Measurements from ENCODE around the gene USP28.
"Not testable (repeated sequence)": the region's sequence is repeated elsewhere in the genome, so short reads cannot be mapped to it uniquely, and the experiment has no call there.

USP28 gene, protein sequence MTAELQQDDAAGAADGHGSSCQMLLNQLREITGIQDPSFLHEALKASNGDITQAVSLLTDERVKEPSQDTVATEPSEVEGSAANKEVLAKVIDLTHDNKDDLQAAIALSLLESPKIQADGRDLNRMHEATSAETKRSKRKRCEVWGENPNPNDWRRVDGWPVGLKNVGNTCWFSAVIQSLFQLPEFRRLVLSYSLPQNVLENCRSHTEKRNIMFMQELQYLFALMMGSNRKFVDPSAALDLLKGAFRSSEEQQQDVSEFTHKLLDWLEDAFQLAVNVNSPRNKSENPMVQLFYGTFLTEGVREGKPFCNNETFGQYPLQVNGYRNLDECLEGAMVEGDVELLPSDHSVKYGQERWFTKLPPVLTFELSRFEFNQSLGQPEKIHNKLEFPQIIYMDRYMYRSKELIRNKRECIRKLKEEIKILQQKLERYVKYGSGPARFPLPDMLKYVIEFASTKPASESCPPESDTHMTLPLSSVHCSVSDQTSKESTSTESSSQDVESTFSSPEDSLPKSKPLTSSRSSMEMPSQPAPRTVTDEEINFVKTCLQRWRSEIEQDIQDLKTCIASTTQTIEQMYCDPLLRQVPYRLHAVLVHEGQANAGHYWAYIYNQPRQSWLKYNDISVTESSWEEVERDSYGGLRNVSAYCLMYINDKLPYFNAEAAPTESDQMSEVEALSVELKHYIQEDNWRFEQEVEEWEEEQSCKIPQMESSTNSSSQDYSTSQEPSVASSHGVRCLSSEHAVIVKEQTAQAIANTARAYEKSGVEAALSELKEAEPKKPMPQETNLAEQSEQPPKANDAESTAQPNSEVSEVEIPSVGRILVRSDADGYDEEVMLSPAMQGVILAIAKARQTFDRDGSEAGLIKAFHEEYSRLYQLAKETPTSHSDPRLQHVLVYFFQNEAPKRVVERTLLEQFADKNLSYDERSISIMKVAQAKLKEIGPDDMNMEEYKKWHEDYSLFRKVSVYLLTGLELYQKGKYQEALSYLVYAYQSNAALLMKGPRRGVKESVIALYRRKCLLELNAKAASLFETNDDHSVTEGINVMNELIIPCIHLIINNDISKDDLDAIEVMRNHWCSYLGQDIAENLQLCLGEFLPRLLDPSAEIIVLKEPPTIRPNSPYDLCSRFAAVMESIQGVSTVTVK

DNA sequence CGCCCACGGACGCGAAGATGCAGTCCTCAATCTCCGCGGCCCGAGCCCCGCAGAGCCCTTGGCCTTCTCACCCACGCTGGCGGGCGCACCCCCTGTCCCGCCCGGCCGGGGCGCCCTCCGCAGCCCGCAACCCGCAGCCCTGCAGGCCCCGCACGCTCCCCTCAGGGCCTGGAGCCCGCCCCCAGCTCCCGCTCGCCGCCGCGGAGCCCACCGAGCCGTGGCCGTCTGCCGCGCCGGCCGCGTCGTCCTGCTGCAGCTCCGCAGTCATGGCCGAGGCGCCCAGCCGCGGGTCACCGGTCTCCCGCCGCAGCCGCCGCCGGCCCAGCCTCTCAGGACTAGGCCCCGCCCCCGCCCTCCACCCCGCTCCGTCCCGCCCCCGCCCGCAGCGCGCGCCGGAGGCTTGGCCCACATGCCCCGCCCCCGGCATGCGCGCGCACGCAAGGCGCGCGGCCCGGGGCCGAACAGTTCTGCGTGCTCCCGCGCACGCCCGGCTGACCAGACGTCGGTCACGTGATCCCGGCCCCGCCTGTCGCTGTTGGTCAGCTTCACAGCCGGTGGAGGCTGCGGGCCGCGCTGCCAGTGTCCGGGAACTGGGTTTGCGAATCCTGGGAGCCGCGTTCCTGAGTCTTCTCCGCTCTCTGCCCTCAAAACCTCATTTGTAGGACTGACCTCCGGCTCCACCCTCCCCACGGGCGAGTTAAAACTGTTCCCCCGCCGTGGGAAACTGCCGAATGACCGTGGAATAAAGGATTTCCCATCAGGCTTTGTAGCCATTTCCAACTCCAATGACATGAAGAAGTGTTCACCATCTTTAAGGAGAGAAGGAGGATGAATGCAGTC lies at the start of gene USP28:
USP28 (minus strand) TSS at position 339 of the 840 bp plus-strand sequence; CDS start at position 268, 71 bp downstream.
- DNase-seq (ENCODE audit: low spot score), result peak; percentile 78

DNA sequence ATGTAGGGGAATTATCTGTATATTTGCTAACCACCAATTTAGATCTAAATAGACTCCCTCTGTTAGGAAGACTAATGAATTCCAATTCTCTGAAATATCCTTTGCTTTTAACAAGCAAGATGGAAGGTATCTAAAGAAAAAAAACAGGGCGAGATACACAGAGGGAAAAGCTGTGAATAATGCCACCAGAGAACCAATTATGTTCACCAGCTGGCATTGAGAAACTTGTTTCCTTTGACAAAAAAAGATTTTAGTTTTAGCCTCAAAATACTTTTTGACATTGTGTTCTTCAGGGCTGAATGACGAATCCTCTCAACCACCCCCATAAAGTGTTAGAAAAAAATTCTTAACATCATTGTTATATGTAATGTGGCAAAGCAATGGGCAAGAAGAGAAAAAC lies 48.2 kb upstream of the USP28 start:
- no peak for DNase-seq (ENCODE audit: low spot score)

DNA sequence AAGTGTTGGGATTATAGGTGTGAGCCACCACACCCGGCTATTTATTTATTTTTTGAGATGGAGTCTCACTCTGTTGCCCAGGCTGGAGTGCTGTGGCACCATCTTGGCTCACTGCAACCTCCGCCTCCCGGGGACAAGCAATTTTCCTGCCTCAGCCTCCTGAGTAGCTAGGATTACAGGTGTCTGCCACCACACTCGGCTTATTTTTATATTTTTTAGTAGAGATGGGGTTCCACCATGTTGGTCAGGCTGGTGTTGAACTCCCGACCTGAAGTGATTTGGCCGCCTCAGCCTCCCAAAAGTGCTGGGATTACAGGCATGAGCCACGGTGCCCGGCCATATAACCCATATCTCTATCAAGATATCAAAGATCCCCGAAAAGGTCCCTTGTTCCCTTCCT lies 36.1 kb upstream of the USP28 start:
- not testable (repeated sequence) for DNase-seq (ENCODE audit: low spot score)

DNA sequence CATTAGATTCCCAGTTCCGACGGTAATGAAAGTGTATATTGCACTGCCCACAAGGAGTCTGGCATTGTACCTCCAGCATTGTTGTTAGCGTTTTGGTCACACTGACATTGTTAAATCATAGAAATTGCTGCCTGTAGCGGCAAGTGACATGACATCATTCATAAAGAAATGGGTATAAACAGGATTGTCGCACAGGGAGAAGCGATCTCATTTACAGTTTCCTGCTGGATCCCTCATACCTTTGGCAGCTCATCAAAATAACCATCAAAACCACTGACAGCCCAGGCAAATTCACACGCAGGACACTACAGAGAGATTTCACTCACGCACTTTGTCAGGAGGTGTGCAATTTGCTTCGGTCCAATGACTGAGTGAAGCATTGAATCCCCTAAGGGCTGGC lies 32.7 kb upstream of the USP28 start:
- DNase-seq (ENCODE audit: low spot score), result no peak

DNA sequence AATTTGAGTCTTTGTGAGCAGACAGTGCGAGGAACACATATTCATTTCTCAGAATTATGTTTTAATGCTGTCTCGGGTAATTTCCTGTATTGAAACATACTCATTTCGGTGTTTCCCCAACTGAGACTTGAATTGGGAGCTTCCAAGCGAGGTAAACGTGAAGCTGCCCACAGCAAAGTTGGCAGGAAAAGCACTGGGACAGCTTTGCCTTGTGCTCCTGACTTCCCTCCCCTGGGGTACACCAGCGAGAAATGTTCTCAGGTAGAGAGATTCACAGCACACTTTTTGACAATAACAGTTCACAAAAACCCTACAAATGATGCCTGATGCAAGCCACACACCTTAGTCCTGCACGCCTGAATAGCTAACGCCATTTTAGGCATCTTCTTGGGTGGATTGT lies 32.3 kb upstream of the USP28 start:
- DNase-seq (ENCODE audit: low spot score), result no peak

DNA sequence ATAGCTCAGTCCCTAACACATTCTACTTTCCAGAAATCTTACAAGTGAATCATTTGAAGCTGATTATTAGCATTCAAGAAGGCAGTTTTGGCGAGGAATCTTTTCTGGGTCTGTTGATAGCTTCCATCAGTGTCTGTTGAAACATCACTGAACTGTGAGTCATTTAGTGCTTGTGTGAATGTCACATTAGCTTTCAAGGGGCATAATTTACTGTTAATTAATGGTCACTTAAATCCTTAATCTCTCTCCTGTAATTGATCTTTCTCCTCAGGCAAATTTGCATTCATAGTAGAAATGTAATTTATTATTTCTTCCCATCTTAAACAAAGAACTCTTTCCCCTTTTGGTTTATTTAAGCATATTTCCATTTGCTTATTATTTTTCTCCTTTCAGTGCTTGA lies 31.8 kb upstream of the USP28 start:
- DNase-seq (ENCODE audit: low spot score), result no peak

DNA sequence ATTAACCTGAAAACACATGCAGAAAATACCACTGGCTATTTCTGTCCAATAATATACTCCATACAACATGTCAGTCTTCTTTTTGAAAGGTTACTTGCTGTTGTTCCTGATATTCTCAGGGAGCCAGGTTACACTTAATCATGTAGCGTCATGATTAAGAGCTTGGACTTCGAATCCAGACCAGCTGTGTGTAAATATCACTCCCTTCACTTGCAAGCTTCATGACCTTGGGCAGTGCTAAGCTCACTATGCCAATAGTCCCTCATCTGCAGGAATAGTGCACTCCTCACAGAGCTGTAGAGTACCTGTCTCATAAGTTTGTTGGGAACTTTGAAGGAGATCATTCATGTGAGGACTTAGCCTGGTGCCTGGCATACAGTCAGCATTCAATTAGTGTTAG lies 31.1 kb upstream of the USP28 start:
- DNase-seq (ENCODE audit: low spot score), result no peak

DNA sequence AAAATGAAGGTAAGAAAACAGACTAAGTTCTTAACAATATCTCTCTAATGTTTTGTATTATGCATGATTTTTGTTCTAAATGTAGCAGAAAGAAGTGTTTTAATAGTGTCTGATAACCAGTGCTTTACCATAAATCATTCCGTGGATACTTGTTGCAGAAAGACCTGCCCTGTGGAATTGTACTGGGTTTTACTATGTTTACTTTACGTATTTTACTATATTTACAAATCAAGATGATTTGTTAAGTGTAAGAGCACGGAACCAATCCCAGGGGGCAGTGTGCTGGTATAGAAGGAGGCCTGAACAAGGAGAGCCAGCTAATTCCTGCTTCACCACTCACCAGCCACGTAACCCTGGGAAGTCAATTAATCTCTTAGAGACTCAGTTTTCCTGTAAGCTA lies 30.7 kb upstream of the USP28 start:
- DNase-seq (ENCODE audit: low spot score), result no peak

DNA sequence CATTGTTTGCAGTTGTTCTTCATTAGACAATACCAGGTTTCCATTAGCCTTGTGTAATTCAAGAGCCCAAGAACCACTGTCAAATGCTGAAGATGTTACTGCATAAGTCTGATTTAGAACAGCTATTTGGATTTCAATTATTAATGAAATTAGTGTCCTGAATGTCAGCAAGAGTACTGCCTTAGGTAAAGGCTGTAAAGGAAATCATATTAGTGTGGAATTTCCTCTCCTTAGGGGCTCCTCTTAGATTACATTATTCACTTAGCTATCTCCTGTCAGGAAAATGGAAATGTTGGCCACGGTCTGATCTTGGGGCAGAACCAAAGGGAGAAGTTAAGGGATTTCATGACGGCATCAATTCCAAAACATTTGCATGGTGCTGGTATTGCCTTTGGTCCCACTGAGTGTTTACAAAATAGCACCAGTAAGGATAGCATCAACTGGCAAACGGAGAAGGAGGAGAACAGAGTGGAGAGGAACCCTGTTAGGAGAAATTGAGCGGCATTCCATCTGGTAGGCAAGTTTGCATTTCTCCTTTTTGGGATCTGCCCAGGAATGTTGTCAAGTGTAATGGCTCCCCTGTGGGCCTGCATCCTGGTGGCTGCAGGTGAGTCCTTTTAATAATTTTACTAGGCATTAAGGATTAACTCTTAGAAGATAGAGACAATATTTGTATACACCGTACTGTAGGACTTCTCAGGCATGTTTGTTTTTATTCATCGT lies 29.2 kb upstream of the USP28 start, which contains the start of gene HTR3B:
HTR3B (plus strand) TSS at position 418 of the 723 bp plus-strand sequence; CDS start at position 556, 138 bp downstream.
- no peak for DNase-seq (ENCODE audit: low spot score)

DNA sequence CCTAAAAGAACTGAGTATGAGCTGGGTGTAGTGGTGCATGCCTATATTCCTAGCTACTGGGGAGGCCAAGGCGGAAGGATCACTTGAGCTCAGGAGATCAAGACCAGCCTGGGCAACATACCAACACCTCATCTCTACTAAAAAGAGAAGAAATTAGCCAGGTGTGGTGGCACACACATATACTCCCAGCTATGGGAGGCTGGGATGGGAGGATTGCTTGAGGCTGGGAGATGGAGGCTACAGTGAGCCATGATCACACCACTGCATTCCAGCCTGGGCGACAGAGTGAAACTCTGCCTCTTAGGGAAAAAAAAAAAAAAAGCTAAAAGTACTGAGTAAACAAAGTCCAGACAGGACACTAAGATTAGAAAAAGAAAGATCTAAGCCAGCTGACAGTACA lies 25.8 kb upstream of the USP28 start:
- no peak for DNase-seq (ENCODE audit: low spot score)

DNA sequence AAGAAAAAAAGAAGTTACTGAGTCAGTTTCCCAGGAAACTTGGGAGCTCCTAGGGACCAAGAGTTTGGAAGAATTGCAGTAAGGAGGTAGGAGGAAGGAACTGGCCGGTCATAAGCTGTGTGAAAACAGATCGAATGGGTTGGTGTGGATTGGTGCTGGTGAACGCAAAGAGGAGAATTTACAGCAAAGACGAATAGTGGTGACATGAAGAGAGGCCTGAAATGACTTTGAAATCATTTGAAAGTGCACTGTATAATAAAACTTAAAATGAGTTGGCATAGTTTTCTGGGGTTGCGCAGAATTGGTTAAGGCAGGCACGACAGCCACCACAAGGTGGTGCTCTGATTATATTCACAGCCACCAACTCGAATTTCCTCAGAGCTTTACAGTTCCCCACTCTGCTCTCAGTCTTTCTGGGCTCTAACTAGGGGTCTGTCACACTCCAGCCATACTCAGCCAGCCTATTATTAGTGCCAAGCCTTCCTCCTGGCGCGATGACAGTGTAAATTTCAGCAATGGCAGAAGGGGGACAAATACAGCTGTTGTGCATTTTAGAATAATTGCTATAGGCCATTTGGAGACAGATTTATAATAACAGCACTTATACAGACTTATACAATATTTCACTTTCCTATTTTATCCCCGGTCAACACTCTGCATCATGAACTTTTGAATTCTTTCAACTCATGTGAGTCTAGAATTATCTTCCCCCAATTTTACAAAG lies 20.9 kb upstream of the USP28 start:
- DNase-seq (ENCODE audit: low spot score), result peak; percentile 39

DNA sequence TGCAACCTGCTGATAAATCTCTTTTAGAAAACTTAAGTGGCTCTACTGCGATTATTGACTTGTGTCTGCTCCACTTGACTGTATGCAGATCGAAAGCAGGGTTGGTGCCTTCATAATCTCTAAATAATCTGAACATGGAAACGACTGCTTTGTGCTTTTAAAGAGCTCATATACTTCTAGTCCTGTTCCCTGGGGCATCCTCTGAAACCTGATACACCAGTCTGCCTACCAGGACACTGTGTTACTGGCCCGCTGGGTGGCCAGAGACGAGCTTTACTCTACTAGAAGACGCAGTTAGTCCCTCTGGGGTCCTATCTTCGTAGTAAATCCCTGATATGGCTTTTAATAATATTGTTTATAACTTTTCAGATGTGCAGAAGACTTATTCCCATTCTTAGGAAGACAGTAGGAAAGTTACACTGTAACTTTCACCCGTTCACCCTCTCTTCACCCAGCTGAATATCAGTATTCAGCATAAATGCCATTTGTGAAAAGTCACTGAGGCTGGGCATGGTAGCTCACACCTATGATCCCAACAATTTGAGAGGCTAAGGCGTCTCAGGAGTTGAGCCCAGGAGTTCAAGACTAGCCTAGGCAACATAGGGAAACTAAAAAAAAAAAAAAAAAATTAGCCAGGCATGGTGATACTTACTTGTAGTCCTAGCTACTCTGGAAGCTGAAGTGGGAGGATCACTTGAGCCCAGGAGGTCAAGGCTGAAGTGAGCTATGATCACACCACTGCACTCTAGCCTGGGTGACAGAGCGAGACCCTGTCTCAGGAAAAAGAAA lies 20.2 kb upstream of the USP28 start:
- no peak for DNase-seq (ENCODE audit: low spot score)

DNA sequence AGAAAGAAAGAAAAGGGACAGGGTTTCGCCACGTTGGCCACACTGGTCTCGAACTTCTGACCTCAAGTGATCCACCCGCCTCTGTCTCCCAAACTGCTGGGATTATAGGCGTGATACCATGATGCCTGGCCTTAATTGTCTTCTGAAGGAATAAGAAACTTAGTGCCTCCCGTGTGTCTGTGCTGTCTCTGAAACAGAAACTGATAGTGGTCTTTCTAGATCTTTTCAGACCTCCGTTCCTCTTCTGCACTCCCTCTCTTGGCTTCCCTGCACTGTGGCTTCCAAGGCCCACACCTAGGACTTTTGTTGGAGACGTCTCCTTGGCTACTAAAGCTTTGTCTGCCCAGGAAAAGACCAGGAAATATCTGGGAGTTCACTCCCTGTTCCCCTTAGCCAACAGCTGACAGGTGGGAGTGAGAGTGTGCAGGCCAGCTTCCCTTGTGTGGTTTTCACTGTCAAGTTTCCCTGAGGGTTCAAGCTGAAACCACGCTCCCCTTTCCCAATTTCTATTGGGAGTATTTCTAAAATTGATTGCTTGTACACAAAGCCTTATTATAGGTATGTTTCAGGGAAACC lies 19.1 kb upstream of the USP28 start:
- DNase-seq (ENCODE audit: low spot score), result no peak

DNA sequence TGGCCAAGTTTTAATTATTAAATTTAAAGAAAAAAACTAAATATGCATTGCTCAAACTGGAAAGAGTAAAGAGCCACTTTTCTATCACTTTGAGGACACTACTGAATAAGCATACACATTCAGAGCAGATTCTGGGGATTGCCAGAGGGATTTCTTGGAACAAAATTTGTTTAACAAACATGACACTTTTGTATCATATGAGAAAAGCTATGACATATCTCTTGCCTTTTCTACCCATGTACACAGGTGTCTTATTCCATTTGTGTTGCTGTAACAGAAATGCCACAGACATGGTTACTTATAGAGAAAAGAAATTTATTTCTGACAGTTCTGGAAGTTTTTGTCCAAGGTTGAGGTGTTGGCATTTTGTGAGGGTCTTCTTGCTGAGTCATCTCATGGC lies 13.5 kb upstream of the USP28 start:
- no peak for DNase-seq (ENCODE audit: low spot score)

DNA sequence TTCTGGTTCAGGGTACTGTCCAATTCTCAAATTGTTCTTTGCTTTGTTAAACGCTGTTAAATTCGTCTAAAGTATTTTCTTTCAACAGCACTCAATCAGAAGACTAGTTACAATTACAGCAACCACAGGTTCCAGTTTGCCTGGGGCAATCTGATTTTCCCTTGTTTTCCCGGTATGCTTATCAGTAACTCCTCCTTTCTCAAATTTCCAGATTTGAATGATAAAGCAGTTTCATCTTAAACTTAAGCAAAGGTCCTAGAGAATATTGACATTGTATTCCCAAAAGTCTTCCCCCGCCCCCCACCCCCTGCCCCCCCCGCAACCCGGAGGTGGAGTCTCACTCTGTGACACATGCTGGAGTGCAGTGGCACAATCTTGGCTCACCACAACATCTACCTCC lies 10.5 kb upstream of the USP28 start:
- DNase-seq (ENCODE audit: low spot score), result no peak

DNA sequence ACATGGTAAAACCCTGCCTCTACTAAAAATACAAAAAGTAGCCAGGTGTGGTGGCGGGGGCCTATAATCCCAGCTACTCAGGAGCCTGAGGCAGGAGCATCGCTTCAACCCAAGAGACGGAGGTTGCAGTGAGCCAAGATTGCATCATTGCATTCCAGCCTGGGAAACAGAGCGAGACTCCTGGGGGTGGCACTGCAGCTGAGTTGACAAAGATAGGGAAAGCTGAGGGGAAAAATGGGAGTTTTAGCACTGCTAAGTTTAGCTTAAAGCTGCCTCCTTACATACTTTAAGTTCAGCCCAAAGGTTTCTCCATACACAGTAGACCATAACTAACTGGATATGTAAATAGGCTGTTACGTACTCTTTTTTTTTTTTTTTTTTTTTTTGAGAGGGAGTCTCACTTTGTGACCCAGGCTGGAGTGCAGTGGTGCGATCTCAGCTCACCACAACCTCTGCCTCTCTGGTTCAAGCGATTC lies 9.0 kb upstream of the USP28 start:
- DNase-seq (ENCODE audit: low spot score), result no peak

DNA sequence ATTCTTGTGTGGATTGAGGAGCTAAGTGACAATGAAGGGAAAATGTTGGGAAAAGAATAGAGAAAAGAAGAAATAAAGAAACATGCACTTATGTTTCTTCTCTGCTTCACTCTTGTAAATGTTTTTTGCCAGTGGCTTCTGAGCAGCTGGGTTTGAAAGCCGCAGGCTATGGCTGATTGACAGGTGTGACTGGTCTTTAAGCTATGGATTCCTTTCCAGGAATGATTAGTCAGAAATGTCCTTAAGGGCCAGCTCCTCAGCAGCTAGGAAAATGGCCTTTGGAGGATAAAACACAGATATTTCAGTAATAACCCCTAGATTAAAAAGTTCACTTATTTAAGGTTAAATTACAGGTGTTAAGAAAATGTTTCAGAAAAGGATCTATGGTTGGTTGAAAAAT lies 6.5 kb upstream of the USP28 start:
- no peak for DNase-seq (ENCODE audit: low spot score)

DNA sequence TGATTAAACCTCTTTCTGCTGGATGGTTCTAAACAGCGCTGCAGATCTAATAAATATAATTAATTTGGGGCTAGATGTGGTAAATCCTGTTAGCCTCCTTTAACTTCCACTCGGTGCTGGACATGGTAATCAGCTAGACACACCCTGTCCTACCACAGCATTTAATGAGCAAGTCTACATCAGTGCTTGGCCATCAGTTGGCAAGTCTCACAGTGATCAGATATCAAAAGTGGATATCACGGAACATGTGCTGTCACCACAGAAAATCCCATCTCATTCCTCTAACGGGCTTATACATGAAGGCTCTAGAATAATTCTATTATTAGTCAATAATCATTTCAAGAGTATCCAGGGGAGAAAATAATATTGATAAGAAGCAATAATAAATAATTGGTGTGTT lies 5.6 kb upstream of the USP28 start:
- no peak for DNase-seq (ENCODE audit: low spot score)

DNA sequence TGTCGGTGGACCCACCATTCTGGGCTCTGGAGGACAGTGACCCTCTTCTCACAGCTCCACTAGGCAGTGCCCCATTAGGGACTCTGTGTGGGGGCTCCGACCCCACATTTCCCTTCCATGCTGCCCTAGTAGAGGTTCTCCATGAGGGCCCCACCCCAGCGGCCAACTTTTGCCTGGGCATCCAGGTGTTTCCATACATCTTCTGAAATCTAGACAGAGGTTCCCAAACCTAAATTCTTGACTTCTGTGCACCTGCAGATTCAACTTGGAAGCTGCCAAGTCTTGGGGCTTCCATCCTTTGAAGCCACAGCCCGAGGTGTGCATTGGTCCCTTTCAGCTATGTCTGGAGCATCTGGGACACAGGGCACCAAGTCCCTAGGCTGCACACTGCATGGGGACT lies 4.1 kb upstream of the USP28 start:
- DNase-seq (ENCODE audit: low spot score), result not testable (repeated sequence)
